ENCODE data around the gene SMARCA1. TPM values are rescaled to one million over a fixed set of nuclear protein-coding genes. Genes with fewer than 3 reads are reported as not detected.

Gene SMARCA1
- total and polyA plus RNA-seq, 8 donors = 26.1 to 143 (median 122) TPM

GRCh38 chrX:129472116-129472515, 51.2 kb downstream of the SMARCA1 start:
- no peaks in the 10 kb centered on the region for H3K9me3 ChIP-seq
- no peaks in the 10 kb centered on the region for H3K36me3 ChIP-seq
- intact Hi-C loops (cut with DNase I) = no loop called here
- H3K4me3 ChIP-seq = no peak overlapping the region
- no peak overlapping the region for H3K27ac ChIP-seq
- TF ChIP-seq CTCF (IDR thresholded peaks at IDR 0.05) = no peak
- no peaks in the 10 kb centered on the region for H3K4me1 ChIP-seq
- DNase-seq = no peak
- no peak for ATAC-seq
- H3K27me3 ChIP-seq = no peaks in the 10 kb centered on the region

GRCh38 chrX:129462707-129463106, 60.6 kb downstream of the SMARCA1 start:
- TF ChIP-seq CTCF (IDR thresholded peaks at IDR 0.05) = peak in 1 of 2 donors; percentile 6
- ATAC-seq (no peak), DNase-seq (no peak)

GRCh38 chrX:129461801-129462456, 61.4 kb downstream of the SMARCA1 start:
- no peak overlapping the region for H3K27ac ChIP-seq
- intact Hi-C loops (cut with DNase I) = no loop called here
- ATAC-seq = no peak

More at GRCh38 chrX:129462707-129463106, 60.6 kb downstream of the SMARCA1 start:
- no peak overlapping the region for H3K27ac ChIP-seq
- H3K27me3 ChIP-seq = no peaks in the 10 kb centered on the region
- intact Hi-C loops (cut with DNase I) = no loop called here
- no peak overlapping the region for H3K4me3 ChIP-seq
- no peaks in the 10 kb centered on the region for H3K9me3 ChIP-seq
- H3K4me1 ChIP-seq = no peaks in the 10 kb centered on the region
- no peaks in the 10 kb centered on the region for H3K36me3 ChIP-seq

GRCh38 chrX:129452523-129452922, 70.8 kb downstream of the SMARCA1 start:
- DNase-seq (no peak), ATAC-seq (no peak)
- Histone ChIP-seq H3K27me3 (no peaks in the 10 kb centered on the region), H3K4me1 (no peaks in the 10 kb centered on the region), H3K27ac (no peak overlapping the region), H3K4me3 (no peak overlapping the region), H3K36me3 (no peaks in the 10 kb centered on the region), H3K9me3 (no peaks in the 10 kb centered on the region)
- intact Hi-C loops (cut with DNase I) = no loop called here
- TF ChIP-seq CTCF (IDR thresholded peaks at IDR 0.05) = no peak

More at GRCh38 chrX:129461801-129462456, 61.4 kb downstream of the SMARCA1 start:
- Histone ChIP-seq H3K4me1 (no peaks in the 10 kb centered on the region), H3K9me3 (no peaks in the 10 kb centered on the region), H3K36me3 (no peaks in the 10 kb centered on the region), H3K27me3 (no peaks in the 10 kb centered on the region), H3K4me3 (no peak overlapping the region)
- no peak for TF ChIP-seq CTCF (IDR thresholded peaks at IDR 0.05)
- no peak for DNase-seq

GRCh38 chrX:129450123-129450522, 73.2 kb downstream of the SMARCA1 start:
- no peak for TF ChIP-seq CTCF (IDR thresholded peaks at IDR 0.05)
- intact Hi-C loops (cut with DNase I) = no loop called here
- Histone ChIP-seq H3K36me3 (no peaks in the 10 kb centered on the region), H3K27ac (no peak overlapping the region), H3K4me1 (no peaks in the 10 kb centered on the region), H3K9me3 (no peaks in the 10 kb centered on the region), H3K27me3 (no peaks in the 10 kb centered on the region), H3K4me3 (no peak overlapping the region)
- no peak for ATAC-seq
- DNase-seq = no peak
